GM21576 (cell line): ENCODE data around the gene NFATC2IP.
"Not testable (repeated sequence)": the region's sequence is repeated elsewhere in the genome, so short reads cannot be mapped to it uniquely, and the experiment has no call there.

ENCODE experiments used
- ATAC-seq: cut with Tn5 transposase; IDR thresholded peaks from one replicate; pipeline ENCODE4 v1.9.1; 2021; ENCODE audit warnings: mild to moderate bottlenecking, moderate library complexity; ENCODE audit not compliant: unreplicated experiment

NFATC2IP gene

DNA sequence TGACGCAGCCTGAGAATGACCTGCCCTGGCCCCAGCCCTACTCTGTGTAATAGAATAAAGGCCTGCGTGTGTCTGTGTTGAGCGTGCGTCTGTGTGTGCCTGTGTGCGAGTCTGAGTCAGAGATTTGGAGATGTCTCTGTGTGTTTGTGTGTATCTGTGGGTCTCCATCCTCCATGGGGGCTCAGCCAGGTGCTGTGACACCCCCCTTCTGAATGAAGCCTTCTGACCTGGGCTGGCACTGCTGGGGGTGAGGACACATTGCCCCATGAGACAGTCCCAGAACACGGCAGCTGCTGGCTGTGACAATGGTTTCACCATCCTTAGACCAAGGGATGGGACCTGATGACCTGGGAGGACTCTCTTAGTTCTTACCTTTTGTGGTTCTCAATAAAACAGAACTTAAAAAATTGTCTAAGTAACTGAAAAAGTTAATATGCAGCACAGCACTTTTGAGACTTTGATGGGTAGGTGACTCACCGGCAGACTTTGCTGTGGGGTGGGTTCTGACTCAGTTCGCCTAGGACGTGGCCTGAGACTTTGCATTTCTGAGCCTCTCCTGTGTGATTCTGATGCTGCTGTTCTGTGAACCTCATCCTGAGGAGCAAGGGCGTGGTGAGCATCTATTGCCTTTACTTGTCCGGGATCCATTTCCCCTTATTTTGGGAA is 39.8 kb downstream of the NFATC2IP start:
- no peak for ATAC-seq

DNA sequence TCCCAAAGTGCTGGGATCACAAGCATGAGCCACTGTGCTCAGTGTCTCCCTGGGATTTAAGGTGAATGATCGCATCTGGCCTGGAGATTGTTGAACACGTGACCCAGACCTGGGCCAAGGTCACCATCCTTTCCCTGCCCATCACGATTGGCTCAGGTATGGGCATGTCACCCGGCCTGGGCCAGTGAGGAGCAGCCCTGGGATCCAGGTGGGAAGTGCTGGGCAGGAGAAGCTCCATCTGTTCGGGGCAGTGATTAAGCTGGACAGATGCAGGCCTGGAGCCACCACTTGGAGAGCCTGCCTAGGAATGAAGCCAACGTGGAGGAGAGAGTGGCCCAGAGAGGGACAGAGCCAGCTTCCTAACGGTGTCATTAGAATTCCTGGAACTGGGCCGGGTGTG is 41.0 kb downstream of the NFATC2IP start:
- no peak for ATAC-seq

- ATAC-seq: no peak
These were observed 41.8 kb downstream of the NFATC2IP start for GRCh38 chr16:28992496-28992895.

- no peak for ATAC-seq
These were observed 48.1 kb downstream of the NFATC2IP start for GRCh38 chr16:28998837-28999236.

GRCh38 chr16:28999577-28999976 is 48.8 kb downstream of the NFATC2IP start:
- no peak for ATAC-seq

DNA sequence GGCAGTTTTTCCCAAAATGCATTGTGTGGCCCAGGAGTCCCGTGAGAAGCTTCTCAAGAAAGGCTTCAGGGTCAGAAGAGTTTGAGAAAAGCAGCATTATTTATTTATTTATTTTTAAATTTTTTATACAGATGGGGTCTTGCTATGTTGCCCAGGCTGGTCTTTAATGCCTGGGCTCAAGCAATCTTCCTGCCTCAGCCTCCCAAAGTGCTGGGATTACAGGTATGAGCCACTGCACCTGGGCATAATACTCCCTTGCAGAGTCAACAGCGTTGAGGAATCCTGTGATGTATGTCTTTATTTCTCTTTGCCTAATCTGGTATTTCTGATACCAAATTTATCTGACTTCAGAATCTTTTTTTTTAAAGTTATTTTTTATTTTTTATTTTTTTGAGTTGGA is 49.3 kb downstream of the NFATC2IP start:
- ATAC-seq: no peak

GRCh38 chr16:29004496-29005139 is 53.9 kb downstream of the NFATC2IP start:
- not testable (repeated sequence) for ATAC-seq

DNA sequence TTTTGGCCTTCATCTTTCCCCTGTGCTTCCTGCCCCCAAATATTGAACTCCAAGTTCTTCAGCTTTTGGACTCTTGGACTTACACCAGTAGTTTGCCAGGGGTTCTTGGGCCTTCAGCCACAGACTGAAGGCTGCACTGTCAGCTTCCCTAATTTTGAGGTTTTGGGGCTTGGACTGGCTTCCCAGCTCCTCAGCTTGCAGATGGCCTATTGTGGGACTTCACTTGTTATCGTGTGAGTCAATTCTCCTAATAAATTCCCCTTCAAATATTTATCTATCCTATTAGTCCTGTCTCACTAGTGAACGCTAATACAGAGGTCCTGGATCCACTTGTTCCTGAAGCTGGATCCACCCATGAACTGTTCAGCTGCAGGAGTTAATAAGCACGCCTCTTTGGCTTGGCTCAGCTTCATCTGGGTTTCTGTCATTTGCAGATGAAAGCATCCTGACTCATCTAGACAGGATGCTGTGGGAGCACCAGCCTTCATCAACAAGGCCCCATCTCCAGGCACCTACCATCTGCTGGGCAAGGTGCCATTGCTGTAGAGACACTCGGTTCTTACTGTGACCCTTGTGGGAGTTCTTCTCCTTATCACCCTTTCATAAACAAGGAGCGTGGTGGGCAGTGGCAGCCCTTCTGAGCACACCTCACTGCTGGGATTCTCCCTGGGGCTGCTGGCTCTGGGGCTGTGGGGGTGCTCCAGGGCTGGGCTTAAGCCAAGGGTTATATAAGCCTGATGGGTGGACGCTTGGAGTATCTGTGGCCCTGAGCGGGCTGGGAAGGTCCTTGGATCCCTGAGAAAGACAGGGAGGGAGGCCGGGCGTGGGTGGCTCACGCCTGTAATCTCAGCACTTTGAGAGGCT is 57.2 kb downstream of the NFATC2IP start:
- no peak for ATAC-seq

DNA sequence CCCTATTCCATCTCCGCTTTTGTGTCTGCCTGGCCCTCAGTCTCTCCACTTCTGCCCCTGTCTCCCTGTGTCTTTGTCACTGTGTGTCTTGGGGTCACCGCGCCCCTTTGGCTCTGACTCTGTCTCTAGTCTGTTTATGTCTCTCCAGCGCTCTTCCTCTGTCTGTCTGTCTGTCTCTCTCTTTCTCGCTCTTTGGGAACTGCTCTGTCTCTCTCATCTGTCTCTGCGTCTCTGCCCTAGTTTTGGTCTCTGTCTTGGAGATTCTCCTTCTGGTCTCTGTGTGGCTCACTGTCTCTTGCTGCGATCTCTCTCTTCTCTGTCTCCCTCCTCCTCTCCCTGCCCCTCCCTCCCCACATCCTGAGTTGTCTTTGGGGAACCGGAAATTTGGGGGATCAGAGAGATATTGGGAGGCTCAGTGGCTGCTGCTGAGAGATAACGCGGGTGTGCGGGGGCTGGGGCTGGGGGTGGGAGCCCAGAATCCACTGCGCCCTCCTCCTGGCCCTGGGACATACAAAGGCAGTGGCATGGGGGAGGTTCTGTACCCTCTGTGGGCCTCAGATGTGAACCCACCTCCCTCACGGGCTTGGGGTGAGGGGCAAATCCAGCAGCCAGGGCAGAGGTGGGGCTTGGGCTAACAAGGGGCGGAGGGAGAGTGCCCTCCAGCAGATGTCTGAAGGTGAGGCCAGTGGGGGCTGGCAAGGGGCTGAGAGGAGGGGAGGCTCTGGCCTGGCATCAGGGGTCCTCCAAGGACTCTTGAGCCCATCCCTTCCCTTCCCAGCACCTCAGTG is 58.5 kb downstream of the NFATC2IP start:
- ATAC-seq: no peak

DNA sequence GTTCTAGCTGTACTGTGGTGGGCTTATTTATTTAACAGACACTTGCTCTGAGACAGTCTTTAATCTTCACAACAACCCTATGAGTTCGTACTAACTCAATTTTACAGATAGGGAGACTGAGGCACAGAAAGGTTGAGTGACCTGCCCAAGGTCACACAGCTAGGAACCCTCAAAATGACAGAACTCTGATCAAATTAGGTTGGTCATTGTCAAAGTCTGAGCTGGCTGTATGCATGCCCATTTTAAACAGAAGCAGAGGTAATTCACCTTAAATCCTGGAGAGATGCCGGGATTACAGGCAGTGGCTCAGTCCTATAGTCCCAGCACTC is 59.1 kb downstream of the NFATC2IP start:
- no peak for ATAC-seq

DNA sequence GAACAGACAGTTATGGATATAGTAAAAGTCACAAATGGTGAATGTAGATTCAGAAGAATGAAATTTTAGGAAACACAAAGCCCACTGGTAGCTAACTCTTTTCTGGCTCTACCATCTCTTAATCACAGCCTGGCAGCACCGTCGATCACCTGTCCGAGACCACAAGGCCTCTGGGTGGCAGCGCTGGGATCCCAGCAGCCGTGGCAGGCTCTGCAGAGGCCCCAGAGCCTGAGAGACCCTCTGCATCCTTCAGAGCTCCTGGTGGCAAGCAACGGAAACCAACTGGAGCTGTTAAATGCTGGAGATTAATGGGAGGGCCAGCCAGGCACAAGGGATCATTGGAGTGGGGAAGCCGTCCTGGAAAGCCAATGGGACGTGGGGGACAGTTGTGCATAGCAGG is 60.4 kb downstream of the NFATC2IP start:
- no peak for ATAC-seq

DNA sequence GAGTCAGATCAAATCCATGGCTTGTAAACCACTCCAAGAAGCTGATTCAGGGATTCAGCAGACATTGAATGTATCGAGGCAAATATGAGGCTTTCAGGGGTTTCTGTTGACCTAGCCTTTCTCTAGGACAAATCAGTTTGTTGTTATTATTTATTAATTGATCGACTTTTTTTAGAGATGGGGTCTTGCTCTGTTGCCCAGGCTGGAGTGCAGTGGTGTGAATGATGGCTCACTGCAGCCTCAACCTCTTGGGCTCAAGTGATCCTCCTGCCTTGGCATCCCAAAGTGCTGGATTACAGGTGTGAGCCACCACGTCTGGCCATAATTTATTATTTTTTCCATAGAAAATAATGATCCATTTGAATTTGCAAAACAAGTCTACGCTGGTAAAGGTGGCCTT is 61.1 kb downstream of the NFATC2IP start:
- no peak for ATAC-seq

DNA sequence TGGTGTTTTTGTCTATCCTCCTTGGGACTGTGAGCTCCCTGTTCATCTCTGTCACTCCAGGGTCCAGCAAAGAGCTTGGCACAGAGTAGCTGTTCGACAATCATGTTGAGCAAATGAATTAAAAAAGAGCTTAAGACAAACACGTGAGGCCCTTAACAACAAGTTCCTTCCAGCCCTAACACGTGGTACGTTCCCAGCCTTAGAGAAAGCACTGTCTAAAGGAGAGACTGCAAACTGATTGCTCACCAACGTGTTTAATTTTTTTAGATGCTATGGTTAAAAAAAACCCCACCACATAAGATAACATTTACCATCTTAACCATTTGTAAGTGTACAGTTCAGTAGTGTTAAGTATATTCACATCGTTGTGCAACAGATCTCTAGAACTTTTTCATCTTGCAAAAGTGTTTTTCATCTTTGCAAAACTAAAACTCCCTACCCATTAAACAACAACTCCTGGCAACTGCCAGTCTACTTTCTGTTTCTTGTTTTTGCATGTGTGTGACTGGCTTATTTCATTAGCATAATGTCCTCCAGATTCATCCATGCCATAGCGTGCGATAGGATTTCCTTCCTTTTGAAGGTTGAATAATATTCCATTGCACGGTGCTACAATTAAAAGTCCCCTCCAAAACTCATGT is 62.3 kb downstream of the NFATC2IP start:
- ATAC-seq: no peak

DNA sequence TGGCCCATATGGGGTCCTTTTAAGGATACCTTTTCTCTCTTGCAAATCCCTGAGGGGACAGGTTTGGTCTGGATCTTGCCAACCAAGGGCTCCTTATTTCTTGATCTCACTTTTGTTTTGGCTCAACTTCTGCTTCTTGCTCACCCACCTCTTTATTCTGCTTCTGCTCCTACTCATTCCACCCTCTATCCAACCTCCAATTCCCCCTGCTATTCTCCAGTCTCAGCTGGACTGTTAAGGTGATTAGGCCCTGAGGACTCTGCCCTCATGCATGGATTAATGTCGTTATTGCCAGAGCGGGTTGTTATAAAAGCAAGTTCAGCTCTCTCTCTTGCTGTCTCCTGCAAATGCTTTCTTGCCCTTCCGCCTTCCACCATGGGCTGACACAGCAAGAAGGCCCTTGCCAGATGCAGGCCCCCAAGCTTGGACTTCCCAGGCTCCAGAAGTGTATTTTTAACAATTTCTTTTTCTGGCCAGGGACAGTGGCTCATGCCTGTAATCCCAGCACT is 63.9 kb downstream of the NFATC2IP start:
- no peak for ATAC-seq
